Body of pancreas (tissue), 4 donors: ENCODE measurements around the gene GABRR1.

Experiments
- POLR2A ChIP-seq, 3 donors: fragments of 450-650 bp; IDR thresholded peaks; one replicate each; pipeline ENCODE4 v1.6.1; 2016; ENCODE audit warnings: antibody characterized with exemption in 3 of 3, mild to moderate bottlenecking in 2 of 3
- TF ChIP-seq, protein P1 (sequence below), 7 experiments: fragments of 450-650 bp in 4 of 7; fragments of 200-600 bp in 3 of 7; sonication (generic) in 3 of 7; IDR thresholded peaks; one replicate each; pipeline ENCODE4 v1.5.1; 2016 to 2019; ENCODE audit warnings: antibody characterized with exemption in 7 of 7

DNA sequence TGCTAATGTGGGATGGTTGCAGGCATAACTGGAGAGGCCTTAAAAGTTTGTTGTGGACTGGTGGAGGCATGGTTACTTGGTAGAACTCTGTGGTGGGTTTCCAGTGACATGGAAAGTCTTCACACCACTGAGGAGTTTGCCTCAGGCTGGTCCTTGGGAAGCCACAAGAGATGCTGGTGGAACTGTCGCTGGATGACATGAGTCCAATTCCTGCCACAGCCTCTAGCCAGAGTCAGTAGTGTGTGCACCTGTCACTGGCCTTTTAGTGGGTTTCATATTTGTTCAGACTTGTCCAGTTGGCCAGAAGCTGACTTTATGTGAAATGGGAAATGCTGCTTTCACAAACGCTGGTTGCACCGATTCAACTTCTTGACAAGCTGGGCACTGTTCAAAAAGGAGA is 85.6 kb downstream of the GABRR1 start:
- TF ChIP-seq, protein P1, sequence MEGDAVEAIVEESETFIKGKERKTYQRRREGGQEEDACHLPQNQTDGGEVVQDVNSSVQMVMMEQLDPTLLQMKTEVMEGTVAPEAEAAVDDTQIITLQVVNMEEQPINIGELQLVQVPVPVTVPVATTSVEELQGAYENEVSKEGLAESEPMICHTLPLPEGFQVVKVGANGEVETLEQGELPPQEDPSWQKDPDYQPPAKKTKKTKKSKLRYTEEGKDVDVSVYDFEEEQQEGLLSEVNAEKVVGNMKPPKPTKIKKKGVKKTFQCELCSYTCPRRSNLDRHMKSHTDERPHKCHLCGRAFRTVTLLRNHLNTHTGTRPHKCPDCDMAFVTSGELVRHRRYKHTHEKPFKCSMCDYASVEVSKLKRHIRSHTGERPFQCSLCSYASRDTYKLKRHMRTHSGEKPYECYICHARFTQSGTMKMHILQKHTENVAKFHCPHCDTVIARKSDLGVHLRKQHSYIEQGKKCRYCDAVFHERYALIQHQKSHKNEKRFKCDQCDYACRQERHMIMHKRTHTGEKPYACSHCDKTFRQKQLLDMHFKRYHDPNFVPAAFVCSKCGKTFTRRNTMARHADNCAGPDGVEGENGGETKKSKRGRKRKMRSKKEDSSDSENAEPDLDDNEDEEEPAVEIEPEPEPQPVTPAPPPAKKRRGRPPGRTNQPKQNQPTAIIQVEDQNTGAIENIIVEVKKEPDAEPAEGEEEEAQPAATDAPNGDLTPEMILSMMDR (IDR thresholded peaks at IDR 0.05), result no peak
- no peak for TF ChIP-seq POLR2A (IDR thresholded peaks at IDR 0.05)
